SW480 (cell line): ENCODE data around the gene RPL3.
A peak's percentile ranks its signal among the peaks of the same experiment; 100 is the strongest.

Source experiments
- DNase-seq: peaks from one replicate; pipeline ENCODE4 v3.0.0-alpha.2; 2016; ENCODE audit warnings: low spot score

The RPL3 gene

DNA sequence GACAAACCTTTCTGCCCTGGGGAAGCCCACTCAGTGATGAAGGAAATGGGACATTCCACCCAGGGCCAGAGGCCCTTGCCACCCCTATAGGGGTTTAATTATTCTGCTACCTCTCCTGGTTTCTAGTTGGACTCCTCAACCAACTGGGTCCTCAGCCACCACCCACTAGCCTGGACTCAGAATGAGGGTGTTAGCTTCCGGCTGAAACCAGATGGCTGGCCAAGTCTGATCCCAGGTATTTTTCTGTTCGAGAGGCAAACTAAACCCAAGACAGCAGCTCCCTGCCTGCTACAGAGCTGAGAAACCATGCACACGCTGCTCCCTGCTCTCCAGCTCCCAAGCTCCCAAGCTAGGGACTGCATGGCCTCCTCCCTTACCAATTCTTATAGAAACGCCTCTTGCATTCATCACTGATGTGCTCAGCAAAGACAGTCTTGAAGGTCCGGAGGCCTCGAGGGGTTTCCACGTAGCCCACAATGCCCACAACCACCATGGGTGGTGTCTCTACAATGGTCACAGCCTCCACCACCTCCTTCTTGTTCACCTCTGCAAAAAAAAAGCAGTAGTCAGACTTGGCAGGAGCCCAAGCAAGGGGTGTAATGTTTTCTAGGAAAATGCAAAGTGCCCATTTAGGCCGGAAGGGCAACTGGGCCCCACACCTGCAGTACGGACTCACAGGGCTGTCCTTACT lies 2.2 kb downstream of the RPL3 start:
- DNase-seq, result no peak

DNA sequence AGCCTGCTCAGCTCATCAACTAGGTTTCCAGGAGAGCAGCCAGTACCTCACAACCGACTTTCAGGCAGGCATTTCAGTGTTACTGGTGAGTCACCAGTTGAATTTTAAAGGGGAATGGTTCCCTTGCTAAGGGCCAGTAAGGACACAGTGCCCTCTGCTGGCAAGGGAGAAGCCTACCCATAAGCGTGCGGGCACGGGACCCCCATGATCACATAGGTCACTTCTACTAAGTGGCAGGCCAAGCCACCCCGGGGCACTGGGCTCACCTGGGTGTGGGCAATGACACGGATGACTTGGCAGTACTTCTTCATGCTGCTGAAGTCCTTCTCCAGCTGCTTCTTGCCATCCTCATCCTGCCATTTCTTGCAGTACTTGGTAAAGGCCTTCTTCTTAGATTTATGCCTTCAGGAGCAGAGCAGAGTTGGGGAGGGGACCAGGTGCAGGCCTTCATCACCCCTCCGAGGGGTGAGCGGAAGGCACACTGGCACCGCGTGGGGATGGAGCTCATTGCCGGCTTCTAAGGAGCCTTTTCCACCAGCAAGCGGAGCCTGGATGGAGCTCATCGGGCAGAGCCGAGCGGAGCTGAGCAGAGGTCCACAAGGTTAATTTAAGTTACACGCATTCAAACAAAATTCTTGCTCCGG lies 2.9 kb downstream of the RPL3 start:
- DNase-seq, result peak; percentile 88

DNA sequence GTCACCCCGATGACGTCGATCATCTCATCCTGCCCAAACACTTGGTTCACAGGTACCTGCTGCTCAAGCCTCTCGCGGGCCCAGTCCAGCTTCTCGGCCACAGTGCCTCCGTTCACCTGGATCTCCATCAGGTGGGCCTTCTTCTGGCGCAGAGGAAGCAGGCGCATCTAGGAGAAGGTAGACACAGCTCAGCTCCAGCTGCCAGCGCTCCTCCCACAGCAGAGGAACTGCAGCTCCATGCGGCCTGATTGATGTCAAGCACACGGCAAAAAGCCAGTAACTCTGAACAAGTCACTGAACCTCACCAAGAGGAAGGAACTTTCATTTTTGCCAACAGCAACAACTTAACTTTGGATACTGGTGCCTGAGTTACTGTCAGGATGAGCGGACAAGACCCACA lies 4.0 kb downstream of the RPL3 start:
- no peak for DNase-seq

DNA sequence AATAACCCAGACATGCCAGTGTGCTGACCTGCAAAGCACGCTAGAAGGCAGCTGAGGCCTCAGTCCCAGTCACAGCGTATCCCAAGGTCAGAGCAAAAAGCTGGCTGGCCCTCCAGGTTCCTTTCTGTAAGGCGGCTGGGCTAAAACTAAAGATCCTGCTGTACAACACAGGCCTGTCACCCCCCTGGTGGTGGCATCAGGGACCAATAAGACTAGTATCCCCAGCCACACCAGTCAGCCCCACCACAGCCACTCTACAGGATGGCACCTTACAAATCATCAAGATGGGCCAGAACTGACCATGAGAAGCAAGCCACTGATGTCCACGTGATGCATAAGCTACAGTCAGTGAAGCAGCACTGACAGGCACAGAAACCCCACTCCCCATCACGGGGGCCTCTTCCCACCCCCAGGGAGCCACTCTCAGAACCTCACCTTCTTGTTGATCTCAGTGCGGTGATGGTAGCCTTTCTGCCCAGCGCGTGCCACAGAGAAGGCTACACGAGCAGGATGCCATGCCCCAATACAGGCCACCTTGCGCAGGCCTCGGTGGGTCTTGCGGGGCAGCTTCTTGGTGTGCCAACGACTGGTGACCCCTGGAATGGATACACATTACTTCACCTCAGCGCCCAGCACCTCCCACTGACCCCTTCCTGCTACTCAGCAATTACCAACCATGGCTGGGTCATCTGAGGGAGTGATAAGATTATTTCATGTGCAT lies 5.0 kb downstream of the RPL3 start:
- DNase-seq, result no peak

DNA sequence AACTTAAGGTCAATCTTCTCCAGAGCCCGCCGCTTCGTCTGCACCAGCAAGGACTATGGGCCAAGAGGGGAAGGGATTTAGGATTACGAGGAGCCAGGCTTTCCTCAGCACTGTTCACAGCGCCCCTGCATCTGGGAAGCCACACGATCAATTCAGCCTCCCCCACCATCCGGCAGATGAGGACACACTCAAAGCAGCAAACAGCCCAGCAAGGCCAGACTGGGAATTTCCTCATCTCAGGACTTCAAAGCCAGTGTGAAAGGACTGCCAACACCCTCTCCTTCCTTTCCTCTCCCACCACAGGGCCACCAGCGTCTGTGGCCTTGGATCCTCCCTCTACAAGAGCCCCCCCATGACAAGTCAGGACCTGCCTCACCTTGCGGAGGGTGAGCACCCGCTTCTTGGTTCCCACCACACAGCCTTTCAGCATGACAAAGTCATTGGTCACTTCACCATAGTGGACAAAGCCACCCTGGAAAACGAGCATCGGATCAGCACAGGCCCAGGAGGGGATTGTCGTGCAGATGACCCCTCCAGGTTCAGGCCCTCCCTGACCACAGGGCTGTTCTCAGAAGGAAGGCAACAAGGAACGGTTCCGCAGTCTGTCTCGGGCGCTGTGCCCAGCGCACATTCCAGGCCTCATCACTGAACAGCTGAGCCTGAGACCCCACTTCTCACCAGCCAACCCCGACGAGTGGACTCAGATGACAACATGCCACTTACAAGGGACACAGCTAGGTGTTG lies 6.0 kb downstream of the RPL3 start:
- no peak for DNase-seq

DNA sequence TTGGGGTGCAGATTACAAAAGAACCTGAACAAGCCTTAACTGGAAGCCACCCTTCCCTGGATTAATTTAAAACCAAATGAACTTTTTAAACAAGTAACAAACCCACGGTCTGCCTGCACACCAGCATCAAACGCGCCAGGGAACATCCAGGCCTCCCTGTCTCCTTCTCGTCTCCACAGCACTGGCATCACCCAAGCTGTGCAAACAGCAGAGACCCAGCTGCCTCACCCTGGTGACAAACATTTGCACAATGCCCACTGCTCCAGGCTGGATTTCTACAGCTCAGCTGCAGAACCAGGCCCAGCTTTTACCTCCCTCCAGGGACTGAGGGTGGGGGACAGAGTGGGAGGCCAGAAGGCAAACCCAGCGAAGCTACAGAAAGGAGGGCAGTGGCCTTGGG lies 7.0 kb downstream of the RPL3 start:
- no peak for DNase-seq

DNA sequence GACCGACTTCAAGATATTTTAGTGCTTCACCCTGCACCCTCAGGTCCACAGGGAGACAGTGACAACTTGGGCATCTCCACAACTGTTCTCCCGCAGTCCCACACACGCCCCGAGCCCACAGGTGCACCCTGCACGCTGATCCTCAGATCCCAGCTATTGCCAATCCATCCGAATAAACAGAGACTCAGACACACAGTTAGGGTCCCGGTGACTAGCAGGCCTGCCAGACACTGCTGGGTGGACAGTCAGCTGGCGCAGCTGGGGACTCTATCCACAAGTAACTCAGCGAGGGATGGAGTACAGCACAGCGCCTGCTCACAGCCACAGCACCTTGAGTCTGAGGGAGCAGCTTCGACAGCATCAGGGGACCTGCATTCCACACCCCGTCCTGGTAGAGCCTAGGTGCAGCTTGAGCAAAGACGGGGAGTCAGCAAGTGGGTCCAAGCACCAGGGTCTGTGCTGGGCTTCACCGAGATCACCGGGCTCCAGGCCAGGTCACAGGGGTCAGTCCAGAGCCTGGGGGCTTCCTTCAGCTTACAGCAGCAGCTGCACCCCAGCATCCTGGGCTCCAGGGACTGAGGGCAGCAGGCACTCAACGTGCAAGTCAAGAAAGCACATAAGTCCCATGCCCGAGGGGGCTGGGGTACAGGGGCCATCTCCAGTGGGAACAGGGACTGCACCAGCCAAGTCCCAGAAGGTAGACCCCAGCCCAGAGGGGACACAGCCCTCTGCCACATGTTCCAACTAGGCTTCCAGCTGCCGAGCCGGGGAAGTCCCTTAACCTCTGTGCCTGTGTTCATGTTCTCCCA lies 7.6 kb downstream of the RPL3 start:
- DNase-seq, result no peak

DNA sequence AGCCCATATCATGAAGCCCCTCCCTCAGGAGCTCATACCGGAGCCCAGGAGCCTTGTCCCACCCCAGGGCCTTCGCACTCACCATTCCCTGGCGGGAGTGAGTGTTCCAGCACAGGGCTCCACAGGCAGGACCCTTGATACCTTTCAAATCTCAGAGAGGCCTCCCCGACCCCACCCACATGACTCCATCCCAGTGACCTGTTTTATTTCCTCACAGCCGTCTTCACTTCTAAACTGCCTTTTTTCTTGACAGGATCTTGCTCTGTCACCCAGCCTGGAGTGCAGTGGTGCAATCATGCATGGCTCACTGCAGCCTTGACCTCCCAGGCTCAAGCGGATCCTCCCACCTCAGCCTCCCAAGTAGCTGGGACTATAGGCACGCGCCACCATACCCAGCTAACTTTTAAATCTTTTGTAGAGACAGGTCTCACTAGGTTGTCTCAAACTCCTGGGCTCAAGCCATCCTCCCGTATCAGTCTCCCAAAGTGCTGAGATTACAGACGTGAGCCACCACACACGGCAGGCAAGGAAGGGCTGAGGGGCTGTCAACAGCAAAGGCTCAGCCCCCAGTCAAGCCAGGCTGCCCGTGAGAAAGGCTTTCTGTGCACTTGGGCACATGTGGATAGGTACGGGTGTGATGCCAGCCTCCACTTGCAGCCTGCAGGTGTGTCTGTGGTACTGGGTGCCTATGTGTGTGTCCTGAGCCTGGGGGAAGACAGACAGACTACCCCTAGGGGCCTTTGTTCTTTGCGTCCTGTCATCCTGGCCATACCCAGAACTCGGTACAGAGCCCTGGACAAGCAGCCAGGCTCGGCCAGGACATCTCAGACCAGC lies 9.3 kb downstream of the RPL3 start:
- no peak for DNase-seq

DNA sequence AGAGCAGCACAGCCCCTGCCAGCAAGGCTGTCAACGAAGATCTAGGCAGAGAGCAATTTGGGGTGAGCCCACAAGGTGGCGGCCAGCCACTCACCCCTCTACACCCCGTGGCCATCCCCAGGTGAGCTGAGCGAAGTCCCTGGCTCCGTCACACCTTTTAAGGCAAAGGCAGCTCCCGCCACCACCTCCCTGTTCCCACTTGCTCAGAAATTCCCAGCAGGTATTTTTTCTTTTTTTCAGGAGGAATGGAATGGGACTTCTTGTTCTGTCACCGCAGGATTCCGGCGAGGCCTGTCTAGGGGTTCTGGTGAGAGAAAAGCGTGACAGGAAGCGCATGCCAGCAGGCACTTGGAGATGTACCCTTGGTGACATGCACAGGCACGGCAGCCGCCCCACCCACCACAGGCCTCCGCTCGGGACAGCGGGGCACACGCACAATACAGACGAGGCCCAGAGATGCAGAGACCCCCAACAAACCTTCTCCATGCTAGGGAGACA lies 10.0 kb downstream of the RPL3 start:
- peak; percentile 91 for DNase-seq

DNA sequence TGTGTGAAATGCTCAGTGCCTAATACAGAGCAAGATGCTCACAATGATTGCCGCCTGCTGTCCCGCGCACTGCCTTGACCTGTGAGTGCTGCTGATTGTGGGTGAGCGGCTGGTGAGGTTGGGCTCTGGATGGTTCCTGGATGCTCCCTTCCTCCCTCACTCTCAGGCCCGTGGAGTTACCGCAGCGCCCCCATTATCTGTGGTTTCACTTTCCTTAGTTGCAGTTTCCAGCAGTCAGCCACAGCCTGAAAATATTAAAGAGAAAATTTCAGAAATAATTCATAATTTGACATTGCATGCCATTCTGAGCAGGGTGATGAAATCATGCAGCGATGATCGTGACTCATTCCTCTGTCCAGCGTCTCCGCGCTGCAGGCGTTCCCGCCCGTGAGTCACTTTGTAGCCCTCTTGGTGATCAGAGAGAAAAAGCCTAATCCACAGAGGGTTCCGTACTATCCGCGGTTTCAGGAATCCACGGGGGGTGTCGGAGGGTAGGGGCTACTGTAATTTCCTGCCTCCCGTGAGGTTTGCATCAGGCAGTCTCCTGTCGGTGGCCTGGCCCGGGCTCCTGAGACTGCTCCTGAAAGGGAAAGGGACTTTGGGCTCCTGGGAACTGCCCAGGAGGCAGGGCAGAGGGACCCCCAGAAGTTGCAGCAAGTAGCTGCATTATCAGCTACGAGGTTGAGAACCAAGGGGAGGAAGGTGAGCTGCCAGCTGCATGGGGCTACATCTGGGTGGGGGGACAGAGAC lies 10.6 kb downstream of the RPL3 start:
- DNase-seq, result peak; percentile 95

DNA sequence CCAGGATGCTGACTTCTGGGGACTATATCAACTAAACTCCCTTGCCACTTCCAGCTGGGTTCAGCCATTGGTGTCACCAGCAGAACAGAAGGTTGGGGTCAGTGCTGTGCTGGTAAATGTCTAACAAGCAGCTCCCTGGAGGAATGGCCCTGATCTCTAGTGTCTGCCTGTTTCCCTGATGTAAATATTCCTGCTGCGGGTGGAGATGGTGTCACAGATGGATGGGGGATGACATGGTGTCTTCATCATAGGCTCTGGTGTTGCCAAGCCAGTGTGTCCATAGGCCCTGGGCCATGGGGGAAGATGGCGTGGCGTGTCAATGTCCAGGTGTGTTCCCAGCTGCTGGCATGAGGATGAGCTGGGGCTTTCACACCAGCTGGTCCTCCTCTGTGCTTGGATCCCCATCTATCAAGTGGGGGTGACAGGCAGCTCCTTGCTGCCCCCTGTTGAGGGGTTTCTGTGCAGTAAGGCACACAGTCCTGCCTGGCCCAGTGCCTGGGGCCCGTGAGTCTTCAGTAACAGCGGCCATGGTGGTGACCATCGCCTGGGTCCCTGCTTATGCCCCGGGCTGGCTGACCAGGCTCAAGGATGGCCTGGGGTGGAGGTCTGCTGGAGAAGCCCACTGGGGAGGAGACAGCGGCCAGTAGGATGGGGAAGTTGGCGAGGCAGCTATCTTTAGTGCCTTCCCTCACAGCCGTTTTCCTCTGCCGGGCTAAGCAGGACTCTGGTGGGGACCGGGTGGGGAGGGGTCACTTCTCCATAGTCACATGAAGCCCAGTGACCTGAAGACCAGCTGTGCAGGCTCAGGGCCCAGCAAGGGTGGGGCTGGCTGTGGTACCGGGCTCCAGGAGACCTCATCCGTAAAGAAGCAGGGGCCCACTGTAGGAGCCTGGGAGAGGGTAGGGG lies 12.7 kb downstream of the RPL3 start:
- DNase-seq, result no peak

DNA sequence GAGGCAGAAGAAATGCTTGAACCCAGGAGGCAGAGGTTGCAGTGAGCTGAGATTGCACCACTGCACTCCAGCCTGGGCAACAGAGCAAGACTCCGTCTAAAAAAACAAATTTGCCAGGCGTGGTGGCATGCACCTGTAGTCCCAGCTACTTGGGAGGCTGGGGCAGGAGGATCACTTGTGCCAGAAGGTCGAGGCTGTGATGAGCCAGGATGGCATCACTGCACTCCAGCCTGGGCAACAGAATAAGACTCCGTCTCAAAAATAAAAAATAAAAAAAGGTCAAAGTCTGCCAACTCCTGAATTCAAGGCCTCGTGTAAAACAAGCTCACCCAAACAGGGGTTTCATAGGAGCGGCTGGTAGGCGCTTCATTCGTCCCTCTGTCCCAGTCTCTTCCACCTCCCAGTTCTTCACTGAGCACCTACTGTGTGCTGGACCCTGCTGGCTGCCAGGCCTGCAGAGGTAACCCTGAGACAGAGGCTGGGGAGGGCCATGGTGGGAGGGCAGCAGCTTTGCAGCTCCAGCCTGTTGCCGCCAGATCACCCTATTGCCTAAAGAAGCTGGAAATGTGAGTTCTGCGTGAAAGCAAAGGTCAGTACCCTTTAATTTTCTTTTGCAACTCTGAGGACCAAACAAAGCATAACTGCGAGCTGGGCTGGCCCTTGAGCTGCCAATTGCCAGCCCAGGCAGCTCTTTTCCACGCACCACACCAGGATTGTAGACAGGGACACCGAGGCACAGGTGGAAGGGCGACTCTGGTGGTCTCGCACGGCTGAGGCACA lies 15.3 kb downstream of the RPL3 start:
- no peak for DNase-seq

DNA sequence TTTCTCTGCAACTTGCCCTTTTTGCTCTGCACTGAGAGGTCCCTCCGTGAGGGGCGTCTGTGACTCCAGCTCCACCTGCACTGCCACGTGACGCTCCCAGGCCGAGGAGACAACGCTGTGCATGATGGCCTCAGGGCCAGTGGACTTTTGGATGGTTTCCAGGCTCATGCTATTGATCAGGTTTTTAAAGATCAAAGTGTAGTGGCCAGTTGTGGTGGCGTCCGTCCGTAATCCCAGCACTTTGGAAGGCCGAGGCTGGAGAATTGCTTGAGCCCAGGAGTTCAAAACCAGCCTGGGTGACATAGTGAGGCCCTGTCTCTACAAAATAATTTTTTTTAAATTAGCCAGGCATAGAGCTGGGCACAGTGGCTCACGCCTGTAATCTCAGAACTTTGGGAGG lies 16.1 kb downstream of the RPL3 start:
- DNase-seq, result no peak

DNA sequence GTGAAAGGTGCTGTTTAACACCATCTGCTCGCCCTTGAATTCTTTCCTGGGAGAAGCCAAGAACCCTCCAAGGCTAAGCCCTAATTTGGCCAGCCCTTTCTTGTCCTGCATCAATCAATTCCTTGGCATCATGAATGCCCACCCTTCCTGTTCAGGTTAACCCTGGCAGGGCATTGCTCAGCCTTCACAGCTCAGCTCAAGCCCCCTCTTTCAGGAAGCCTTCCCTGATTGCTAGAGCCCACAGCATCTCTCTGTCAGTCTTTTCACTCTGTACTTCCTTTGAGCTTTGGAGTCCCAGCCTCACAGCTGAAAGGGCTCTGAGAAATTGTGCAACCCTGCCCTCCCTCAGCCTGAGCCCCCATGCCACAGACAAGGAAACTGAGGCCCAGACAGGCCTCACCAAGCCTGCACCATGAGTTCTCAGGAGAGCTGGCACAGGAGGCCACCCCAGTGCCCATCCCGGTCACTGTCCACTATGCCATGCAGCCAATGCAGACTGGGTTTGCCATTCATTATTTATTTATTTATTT lies 16.9 kb downstream of the RPL3 start:
- DNase-seq, result no peak

DNA sequence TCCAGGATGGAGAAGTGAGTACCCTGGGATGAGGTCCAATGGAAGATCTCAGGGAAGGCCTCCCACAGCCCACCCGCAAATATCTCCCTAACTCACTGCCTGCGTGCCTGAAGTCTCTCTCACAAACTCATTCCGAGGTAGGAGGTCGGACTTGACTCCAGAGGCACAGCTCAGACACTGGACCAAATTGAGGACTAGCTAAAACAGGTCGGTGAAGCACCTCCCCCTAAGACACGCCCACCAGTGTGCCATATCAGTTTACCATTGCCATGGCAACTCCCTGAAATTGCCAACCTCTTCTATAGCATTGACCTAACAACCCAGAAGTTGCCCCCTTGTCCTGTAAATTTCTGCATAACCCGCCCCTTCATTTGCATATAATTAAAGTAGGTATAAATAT lies 17.5 kb downstream of the RPL3 start:
- DNase-seq, result no peak

DNA sequence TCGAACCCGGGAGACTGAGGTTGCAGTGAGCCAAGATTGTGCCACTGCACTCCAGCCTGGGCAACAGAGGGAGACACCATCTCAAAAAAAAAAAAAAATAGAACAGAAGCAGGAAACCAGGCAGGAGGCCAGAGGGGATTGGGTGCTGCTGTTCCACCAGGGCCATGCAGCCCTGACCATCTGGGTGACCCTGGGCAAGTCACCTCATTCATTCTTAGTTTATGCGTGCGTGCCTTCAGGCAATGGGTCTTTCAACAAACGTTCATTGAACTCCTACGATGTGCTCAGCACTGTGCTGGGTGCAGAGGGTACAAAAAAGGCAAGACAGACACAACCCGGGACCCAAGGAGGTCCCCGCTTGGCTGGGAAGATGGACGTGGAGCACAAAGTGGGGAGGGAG lies 18.3 kb downstream of the RPL3 start:
- DNase-seq, result no peak

DNA sequence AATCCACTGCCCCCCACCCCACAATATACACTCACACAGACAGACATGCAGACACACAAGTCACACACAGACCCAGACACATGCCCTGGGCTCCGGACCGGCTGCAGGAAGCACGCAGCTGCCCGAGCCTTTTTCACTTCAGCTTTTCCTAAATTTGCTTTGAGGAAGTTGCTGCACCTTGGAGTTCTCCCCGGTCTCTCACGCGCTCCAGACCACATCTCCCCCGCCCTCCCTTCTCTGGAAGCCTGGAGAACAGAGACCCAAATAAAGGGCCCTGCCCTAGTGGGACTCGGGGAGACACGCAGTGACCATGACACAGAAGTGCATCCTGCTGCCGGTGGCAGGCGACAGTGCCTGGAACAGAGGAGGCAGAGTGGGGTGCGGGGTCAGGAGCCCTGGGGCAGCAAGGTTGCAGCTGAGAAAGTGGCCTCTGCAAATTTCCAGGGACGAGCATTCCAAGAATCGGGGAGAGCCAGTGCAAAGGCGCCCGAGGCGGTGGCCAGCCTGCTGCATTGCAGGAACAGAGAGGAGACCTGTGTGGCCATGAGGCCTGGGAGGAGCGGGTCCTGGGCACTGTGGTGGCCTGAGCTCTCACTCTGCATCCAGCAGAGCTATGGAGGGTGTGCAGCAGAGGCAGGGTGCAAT lies 19.1 kb downstream of the RPL3 start:
- no peak for DNase-seq

DNA sequence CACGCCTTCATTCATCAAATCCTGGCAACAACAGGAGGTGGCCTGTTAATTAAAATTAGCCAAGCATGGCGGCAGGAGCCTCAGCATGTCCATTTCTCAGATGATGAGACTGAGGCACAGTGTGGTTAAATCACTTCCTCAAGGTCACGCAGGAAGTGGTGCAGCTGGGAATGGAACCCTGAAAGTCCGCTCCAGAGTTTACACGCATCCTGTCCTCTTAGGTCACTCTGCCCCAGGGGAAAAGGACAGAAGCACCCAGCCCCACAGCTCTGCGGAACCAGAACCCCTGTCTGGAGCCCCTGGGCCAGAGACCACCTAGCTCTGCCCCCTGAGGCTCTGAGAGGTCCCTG lies 19.6 kb downstream of the RPL3 start:
- no peak for DNase-seq
